Gastrocnemius medialis (tissue), 4 donors: ENCODE measurements around the gene P2RX2. TPM values are rescaled to one million over a fixed set of nuclear protein-coding genes. Genes with fewer than 3 reads are reported as not detected.

ENCODE experiments used
- ATAC-seq, 2 donors: fragments of 150-250 bp; one replicate each; pipeline ENCODE4 v1.9.1; 2016
- DNase-seq, 2 donors: peaks; one replicate each; pipeline ENCODE4 v3.0.0-alpha.2; 2019
- H3K27ac ChIP-seq, 4 donors: fragments of 200-600 bp; sonication (generic); 1 replicate in 1 of 4; 2 replicates in 3 of 4; pipeline ENCODE4 v1.5.1; 2016 to 2018; ENCODE audit warnings: mild to moderate bottlenecking in 2 of 4, moderate library complexity in 1 of 4
- H3K27me3 ChIP-seq, 3 donors: fragments of 200-600 bp; sonication (generic) in 2 of 3; 1 replicate in 1 of 3; 2 replicates in 2 of 3; pipeline versions ENCODE4 v1.5.1 to v1.6.0; 2016 to 2019; ENCODE audit warnings: mild to moderate bottlenecking in 1 of 3, moderate library complexity in 1 of 3
- H3K36me3 ChIP-seq, 2 donors: fragments of 200-600 bp; sonication (generic) in 1 of 2; one replicate each; pipeline ENCODE4 v1.5.1; 2017 to 2018
- H3K4me1 ChIP-seq, 2 donors: fragments of 200-600 bp; sonication (generic) in 1 of 2; one replicate each; pipeline ENCODE4 v1.5.1; 2016 to 2017; ENCODE audit warnings: mild to moderate bottlenecking in 2 of 2
- H3K4me3 ChIP-seq, 4 donors: fragments of 200-600 bp; sonication (generic) in 3 of 4; 1 replicate in 1 of 4; 2 replicates in 3 of 4; pipeline ENCODE4 v1.5.1; 2016 to 2019; ENCODE audit warnings: mild to moderate bottlenecking in 2 of 4
- H3K9me3 ChIP-seq, 3 donors: fragments of 200-600 bp; sonication (generic) in 2 of 3; 1 replicate in 1 of 3; 2 replicates in 2 of 3; pipeline ENCODE4 v1.5.1; 2016 to 2019
- CTCF ChIP-seq, 5 experiments: fragments of 450-650 bp in 3 of 5; fragments of 200-600 bp in 2 of 5; sonication (generic) in 2 of 5; IDR thresholded peaks in 4 of 5; conservative IDR thresholded peaks in 1 of 5; 1 replicate in 4 of 5; 2 replicates in 1 of 5; pipeline ENCODE4 v1.5.1; 2016 to 2019; ENCODE audit warnings: antibody characterized with exemption in 5 of 5, mild to moderate bottlenecking in 3 of 5, moderate library complexity in 3 of 5
- POLR2A ChIP-seq, 2 donors: fragments of 450-650 bp; IDR thresholded peaks; one replicate each; pipeline ENCODE4 v1.6.1; 2017; ENCODE audit warnings: antibody characterized with exemption in 2 of 2, mild to moderate bottlenecking in 2 of 2, moderate library complexity in 2 of 2
- in situ Hi-C, 4 donors: fragments of 200-750 bp; cut with MboI; loops; one replicate each; pipeline versions ENCODE4 v1.15.0 to v1.8.0; 2017; ENCODE audit warnings: low sequenced_read_pairs in 4 of 4
- intact Hi-C: fragments of 100-400 bp; cut with DNase I; formaldehyde crosslinking; loops from one replicate; pipeline ENCODE4 v1.15.1; 2023; ENCODE audit warnings: low total_unique reads
- total RNA-seq, 4 donors: library from RNA; depleted of rRNA; stranded (reverse); fragments of >200 nt; gene quantifications; one replicate each; pipeline versions ENCODE4 v1.1.0 to v1.2.3, GENCODE V29; 2016

The P2RX2 gene
- total RNA-seq, 4 donors from 2014 or later: not detected

- no peaks in the 10 kb centered on the region for H3K4me1 ChIP-seq
- intact Hi-C loops (no loop called here), in situ Hi-C loops (no loop called here)
- TF ChIP-seq POLR2A (IDR thresholded peaks at IDR 0.05) (no peak), CTCF (IDR thresholded peaks at IDR 0.05 in 4 of 5, conservative IDR thresholded peaks at IDR 0.05 in 1 of 5) (no peak)
- no peak overlapping the region for H3K4me3 ChIP-seq
- ATAC-seq (no peak), DNase-seq (no peak)
- H3K9me3 ChIP-seq: no peaks in the 10 kb centered on the region
- H3K27ac ChIP-seq: no peak overlapping the region
- peaks cover 0 to 41% of the 10 kb centered on the region in 2 donors for H3K36me3 ChIP-seq
- no peaks in the 10 kb centered on the region for H3K27me3 ChIP-seq
Measured at GRCh38 chr12:132574271-132574996, 44.1 kb upstream of the P2RX2 start.

GRCh38 chr12:132575661-132576060 lies 42.9 kb upstream of the P2RX2 start:
- no peak for ATAC-seq
- no peak for DNase-seq
- H3K4me3 ChIP-seq: no peak overlapping the region
- intact Hi-C loops (no loop called here), in situ Hi-C loops (no loop called here)
- H3K9me3 ChIP-seq: no peaks in the 10 kb centered on the region
- H3K27ac ChIP-seq: no peak overlapping the region
- TF ChIP-seq POLR2A (IDR thresholded peaks at IDR 0.05): no peak
- no peak for TF ChIP-seq CTCF (IDR thresholded peaks at IDR 0.05 in 4 of 5, conservative IDR thresholded peaks at IDR 0.05 in 1 of 5)
- peaks cover 0 to 45% of the 10 kb centered on the region in 2 donors for H3K36me3 ChIP-seq
- H3K27me3 ChIP-seq: no peaks in the 10 kb centered on the region
- no peaks in the 10 kb centered on the region for H3K4me1 ChIP-seq

GRCh38 chr12:132576701-132577100 lies 41.9 kb upstream of the P2RX2 start:
- TF ChIP-seq POLR2A (IDR thresholded peaks at IDR 0.05): no peak
- TF ChIP-seq CTCF (IDR thresholded peaks at IDR 0.05 in 4 of 5, conservative IDR thresholded peaks at IDR 0.05 in 1 of 5): no peak
- H3K9me3 ChIP-seq: no peaks in the 10 kb centered on the region
- ATAC-seq (no peak), DNase-seq (no peak)
- H3K4me3 ChIP-seq: no peak overlapping the region
- peaks cover 0 to 42% of the 10 kb centered on the region in 2 donors for H3K36me3 ChIP-seq
- H3K27me3 ChIP-seq: no peaks in the 10 kb centered on the region
- H3K27ac ChIP-seq: no peak overlapping the region
- intact Hi-C loops: no loop called here
- no peaks in the 10 kb centered on the region for H3K4me1 ChIP-seq
- in situ Hi-C loops: no loop called here

- peaks cover 0 to 39% of the 10 kb centered on the region in 2 donors for H3K36me3 ChIP-seq
- ATAC-seq: no peak
- H3K27ac ChIP-seq: no peak overlapping the region
- no peaks in the 10 kb centered on the region for H3K9me3 ChIP-seq
- no peak for DNase-seq
- in situ Hi-C loops: no loop called here
- TF ChIP-seq POLR2A (IDR thresholded peaks at IDR 0.05) (no peak), CTCF (IDR thresholded peaks at IDR 0.05 in 4 of 5, conservative IDR thresholded peaks at IDR 0.05 in 1 of 5) (no peak)
- no peaks in the 10 kb centered on the region for H3K27me3 ChIP-seq
- H3K4me3 ChIP-seq: no peak overlapping the region
- no peaks in the 10 kb centered on the region for H3K4me1 ChIP-seq
- intact Hi-C loops: no loop called here
Measured at GRCh38 chr12:132577191-132577920, 41.2 kb upstream of the P2RX2 start.
